Breast epithelium (tissue), 4 donors: ENCODE measurements around the gene NDUFS6. TPM values are rescaled to one million over a fixed set of nuclear protein-coding genes. Genes with fewer than 3 reads are reported as not detected.
A peak's percentile ranks its signal among the peaks of the same experiment; 100 is the strongest.

ENCODE experiments used
- DNase-seq, 2 donors: peaks; one replicate each; pipeline ENCODE4 v3.0.0-alpha.2; 2019; ENCODE audit warnings: low spot score in 2 of 2
- H3K27ac ChIP-seq, 2 donors: fragments of 200-600 bp; sonication (generic) in 1 of 2; one replicate each; pipeline ENCODE4 v1.5.1; 2016 to 2019; ENCODE audit warnings: mild to moderate bottlenecking in 1 of 2
- H3K27me3 ChIP-seq, 2 donors: fragments of 200-600 bp; sonication (generic) in 1 of 2; one replicate each; pipeline versions ENCODE4 v1.5.1 to v1.6.0; 2017 to 2019; ENCODE audit warnings: control low read depth in 1 of 2, mild to moderate bottlenecking in 1 of 2
- H3K36me3 ChIP-seq: fragments of 200-600 bp; one replicate; pipeline ENCODE4 v1.5.1; 2019
- H3K4me1 ChIP-seq, 2 donors: fragments of 200-600 bp; sonication (generic); one replicate each; pipeline ENCODE4 v1.5.1; 2016 to 2019; ENCODE audit warnings: control low read depth in 1 of 2
- H3K4me3 ChIP-seq, 3 donors: fragments of 200-600 bp; sonication (generic); 1 replicate in 2 of 3; 2 replicates in 1 of 3; pipeline ENCODE4 v1.5.1; 2016 to 2019; ENCODE audit warnings: mild to moderate bottlenecking in 3 of 3, moderate library complexity in 2 of 3
- H3K9me3 ChIP-seq, 2 donors: fragments of 200-600 bp; sonication (generic) in 1 of 2; one replicate each; pipeline ENCODE4 v1.5.1; 2016 to 2019; ENCODE audit warnings: control low read depth in 1 of 2
- POLR2A ChIP-seq: fragments of 450-650 bp; IDR thresholded peaks from one replicate; pipeline ENCODE4 v1.6.1; 2016; ENCODE audit warnings: antibody characterized with exemption, mild to moderate bottlenecking, moderate library complexity
- POLR2AphosphoS5 ChIP-seq, 3 donors: sonication (generic); formaldehyde crosslinking; IDR thresholded peaks; one replicate each; pipeline ENCODE4 v1.6.1; 2017; ENCODE audit warnings: antibody characterized with exemption in 3 of 3
- intact Hi-C: fragments of 100-400 bp; cut with DNase I; formaldehyde crosslinking; loops from one replicate; pipeline ENCODE4 v1.15.1; 2023; ENCODE audit warnings: low total_unique reads
- total RNA-seq, 3 donors: library from RNA; depleted of rRNA; stranded (reverse); fragments of >200 nt; gene quantifications; one replicate each; pipeline ENCODE4 v1.1.0, GENCODE V29; 2016
- TF ChIP-seq, protein P1 (sequence below), 3 donors: fragments of 450-650 bp; IDR thresholded peaks; one replicate each; pipeline ENCODE4 v1.5.1; 2016 to 2017; ENCODE audit warnings: antibody characterized with exemption in 3 of 3, mild to moderate bottlenecking in 3 of 3, moderate library complexity in 3 of 3

Gene NDUFS6
- total RNA-seq, 3 donors from 2014 or later: 37.9 to 68.8 (median 48.0) TPM

DNA sequence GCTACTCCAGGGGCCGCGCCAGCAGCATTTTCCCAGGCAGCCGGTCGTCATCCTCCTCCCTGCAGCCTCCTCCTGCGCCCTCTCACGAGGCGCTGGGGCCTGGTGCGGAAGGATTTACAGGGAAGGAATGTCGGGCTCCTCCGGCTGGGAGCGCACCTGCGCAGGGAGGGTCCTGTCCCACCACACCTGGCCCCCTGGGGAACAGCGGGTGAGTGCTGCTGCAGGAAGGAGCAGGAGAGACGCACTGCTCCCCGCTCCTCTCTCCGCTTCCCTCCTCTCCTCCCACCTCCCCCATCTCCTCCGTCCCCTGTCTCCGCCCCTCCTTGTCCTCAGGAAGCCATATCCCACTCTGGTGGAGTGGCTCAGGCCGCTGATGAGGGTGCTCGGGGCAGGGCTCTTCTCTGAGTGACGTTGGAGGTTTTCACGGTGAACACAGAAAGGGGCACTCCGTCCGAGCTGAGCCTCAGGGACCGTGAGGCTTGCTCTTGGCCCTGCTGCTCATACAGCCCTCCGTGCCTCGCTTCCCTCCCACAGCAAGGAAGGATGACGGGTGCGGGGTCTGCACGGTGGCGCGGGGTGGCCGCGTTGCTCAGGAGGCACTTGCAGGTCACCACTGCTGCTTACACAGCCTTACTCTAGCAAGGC is 50.2 kb downstream of the NDUFS6 start:
- Histone ChIP-seq H3K36me3 (no peaks in the 10 kb centered on the region), H3K27me3 (peaks cover 0 to 63% of the 10 kb centered on the region in 2 donors), H3K4me3 (peak overlapping the region in 2 of 3 donors; percentile 7 to 15), H3K9me3 (no peaks in the 10 kb centered on the region), H3K27ac (no peak overlapping the region), H3K4me1 (no peaks in the 10 kb centered on the region)
- intact Hi-C loops: no loop called here
- TF ChIP-seq, protein P1, sequence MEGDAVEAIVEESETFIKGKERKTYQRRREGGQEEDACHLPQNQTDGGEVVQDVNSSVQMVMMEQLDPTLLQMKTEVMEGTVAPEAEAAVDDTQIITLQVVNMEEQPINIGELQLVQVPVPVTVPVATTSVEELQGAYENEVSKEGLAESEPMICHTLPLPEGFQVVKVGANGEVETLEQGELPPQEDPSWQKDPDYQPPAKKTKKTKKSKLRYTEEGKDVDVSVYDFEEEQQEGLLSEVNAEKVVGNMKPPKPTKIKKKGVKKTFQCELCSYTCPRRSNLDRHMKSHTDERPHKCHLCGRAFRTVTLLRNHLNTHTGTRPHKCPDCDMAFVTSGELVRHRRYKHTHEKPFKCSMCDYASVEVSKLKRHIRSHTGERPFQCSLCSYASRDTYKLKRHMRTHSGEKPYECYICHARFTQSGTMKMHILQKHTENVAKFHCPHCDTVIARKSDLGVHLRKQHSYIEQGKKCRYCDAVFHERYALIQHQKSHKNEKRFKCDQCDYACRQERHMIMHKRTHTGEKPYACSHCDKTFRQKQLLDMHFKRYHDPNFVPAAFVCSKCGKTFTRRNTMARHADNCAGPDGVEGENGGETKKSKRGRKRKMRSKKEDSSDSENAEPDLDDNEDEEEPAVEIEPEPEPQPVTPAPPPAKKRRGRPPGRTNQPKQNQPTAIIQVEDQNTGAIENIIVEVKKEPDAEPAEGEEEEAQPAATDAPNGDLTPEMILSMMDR (IDR thresholded peaks at IDR 0.05): no peak
- TF ChIP-seq POLR2AphosphoS5 (IDR thresholded peaks at IDR 0.05) (no peak), POLR2A (no peak)
- no peak for DNase-seq

DNA sequence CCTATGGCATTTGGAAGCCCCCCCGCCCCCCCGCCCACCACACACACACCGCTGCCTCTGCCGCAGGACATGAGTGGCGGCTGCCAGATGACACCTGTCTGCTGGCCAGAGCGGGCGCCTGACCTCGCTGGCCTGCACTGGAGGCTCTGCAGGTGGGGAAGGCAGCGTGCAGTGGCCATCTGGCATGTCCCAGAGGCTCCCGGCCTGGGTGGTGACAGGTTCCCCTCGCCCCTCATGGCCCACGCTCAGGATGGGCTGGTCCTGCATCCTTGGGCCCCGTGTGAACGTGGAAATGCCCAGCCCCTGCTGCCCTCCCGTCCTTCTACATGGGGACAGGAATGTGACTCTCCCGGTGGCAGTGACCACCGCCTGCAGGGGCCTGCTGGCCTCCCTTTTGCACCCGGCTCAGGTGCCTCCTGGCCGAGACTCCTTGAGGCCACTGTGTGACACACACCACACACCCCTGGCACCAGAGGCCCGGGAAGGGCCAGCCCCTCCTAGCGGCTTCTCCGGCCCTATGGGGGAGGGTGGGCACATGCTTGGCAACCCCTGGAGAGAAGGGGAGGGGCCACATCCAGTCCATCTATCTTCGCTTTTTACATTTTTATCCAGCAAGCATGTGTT is 51.2 kb downstream of the NDUFS6 start:
- intact Hi-C loops: no loop called here
- TF ChIP-seq POLR2A (no peak), POLR2AphosphoS5 (IDR thresholded peaks at IDR 0.05) (no peak)
- TF ChIP-seq, protein P1 (IDR thresholded peaks at IDR 0.05): no peak
- Histone ChIP-seq H3K9me3 (no peaks in the 10 kb centered on the region), H3K36me3 (no peaks in the 10 kb centered on the region), H3K27me3 (peaks cover 0 to 71% of the 10 kb centered on the region in 2 donors), H3K27ac (no peak overlapping the region), H3K4me1 (no peaks in the 10 kb centered on the region), H3K4me3 (no peak overlapping the region)
- DNase-seq: no peak

DNA sequence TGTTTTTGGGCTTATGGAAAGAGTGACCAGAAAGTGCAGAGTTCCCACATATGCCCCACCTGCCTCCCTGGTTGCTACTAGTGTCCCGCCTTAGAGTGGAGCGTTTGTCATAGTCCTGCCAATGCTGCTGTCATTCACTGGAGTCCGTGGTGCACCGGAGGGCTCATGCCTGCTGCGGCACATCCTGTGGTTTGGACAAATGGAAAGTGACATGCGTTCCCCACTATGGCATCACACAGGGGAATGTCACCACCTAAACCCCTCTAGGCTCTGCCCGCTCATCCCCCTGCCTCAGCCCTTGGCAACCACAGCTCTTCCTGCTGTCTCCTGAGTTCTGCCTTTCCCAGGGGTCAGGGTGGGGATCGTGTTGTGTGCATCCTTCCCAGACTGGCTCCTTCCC is 52.3 kb downstream of the NDUFS6 start:
- H3K4me1 ChIP-seq: no peaks in the 10 kb centered on the region
- TF ChIP-seq, protein P1 (IDR thresholded peaks at IDR 0.05): no peak
- TF ChIP-seq POLR2A (no peak), POLR2AphosphoS5 (IDR thresholded peaks at IDR 0.05) (no peak)
- intact Hi-C loops: no loop called here
- H3K27ac ChIP-seq: no peak overlapping the region
- no peaks in the 10 kb centered on the region for H3K36me3 ChIP-seq
- peak in 1 of 2 donors; percentile 58 for DNase-seq
- no peaks in the 10 kb centered on the region for H3K9me3 ChIP-seq
- peaks cover 0 to 69% of the 10 kb centered on the region in 2 donors for H3K27me3 ChIP-seq
- H3K4me3 ChIP-seq: no peak overlapping the region

DNA sequence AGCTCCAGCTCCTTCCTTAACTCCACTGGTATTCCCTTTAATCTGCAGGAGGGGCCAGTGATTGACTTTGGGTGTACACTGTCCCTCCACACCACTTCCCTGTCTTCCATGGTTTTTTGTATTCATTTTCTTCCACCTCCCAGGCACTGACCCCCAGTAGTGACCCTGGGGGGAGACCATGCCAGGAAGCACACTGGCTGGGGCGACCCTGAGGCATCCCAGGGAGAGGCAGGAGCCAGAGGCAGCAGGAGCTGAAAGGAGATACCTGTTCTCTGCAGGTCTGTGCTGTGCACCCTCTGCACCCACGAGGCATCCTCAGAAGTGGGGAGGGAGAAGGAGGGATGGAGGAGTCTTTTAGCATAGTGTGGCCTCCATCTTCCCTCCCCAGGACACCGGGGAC is 53.9 kb downstream of the NDUFS6 start:
- Histone ChIP-seq H3K9me3 (no peaks in the 10 kb centered on the region), H3K27ac (no peak overlapping the region), H3K36me3 (no peaks in the 10 kb centered on the region), H3K27me3 (peaks cover 0 to 61% of the 10 kb centered on the region in 2 donors), H3K4me1 (no peaks in the 10 kb centered on the region), H3K4me3 (no peak overlapping the region)
- no peak for DNase-seq
- intact Hi-C loops: no loop called here
- TF ChIP-seq, protein P1 (IDR thresholded peaks at IDR 0.05): no peak

DNA sequence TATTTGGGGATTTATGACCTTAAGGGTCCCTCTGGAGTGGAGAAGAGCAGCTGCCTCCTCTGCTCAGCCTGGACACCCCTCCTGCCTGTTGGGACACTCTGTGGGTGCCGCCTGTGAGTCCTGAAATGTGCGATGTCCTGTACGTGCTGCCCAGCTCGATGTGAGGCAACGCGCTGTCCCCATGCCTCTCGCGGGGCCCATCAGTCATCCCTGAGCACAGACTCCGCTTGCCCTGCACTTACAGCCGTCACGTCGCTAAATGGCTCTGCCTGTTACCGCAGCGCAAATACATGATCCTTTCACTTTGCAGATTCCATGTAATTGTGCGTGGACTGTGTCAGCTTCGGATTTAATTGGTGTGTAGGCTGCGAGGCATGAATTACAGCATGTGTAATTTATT is 54.4 kb downstream of the NDUFS6 start:
- Histone ChIP-seq H3K4me3 (no peak overlapping the region), H3K9me3 (no peaks in the 10 kb centered on the region), H3K27me3 (peaks cover 0 to 57% of the 10 kb centered on the region in 2 donors), H3K4me1 (no peaks in the 10 kb centered on the region), H3K36me3 (no peaks in the 10 kb centered on the region), H3K27ac (no peak overlapping the region)
- TF ChIP-seq POLR2AphosphoS5 (IDR thresholded peaks at IDR 0.05) (no peak), POLR2A (no peak)
- TF ChIP-seq, protein P1 (IDR thresholded peaks at IDR 0.05): no peak
- no peak for DNase-seq
- intact Hi-C loops: no loop called here
